H1 (cell line): ENCODE results near the gene WNT3A. TPM values are rescaled to one million over a fixed set of nuclear protein-coding genes. Genes with fewer than 3 reads are reported as not detected.

Experiments used
- CTCF ChIA-PET: fragments of 300-600 bp; sonication (Branson Sonifier 250); formaldehyde crosslinking; loops from one replicate; lab custom pipeline; 2021; ENCODE audit not compliant: partially characterized antibody; lab: Charles Lee
- POLR2A ChIA-PET: fragments of 300-600 bp; sonication (Branson Sonifier 250); formaldehyde crosslinking; loops from one replicate; lab custom pipeline; 2021; ENCODE audit warnings: inconsistent platforms; ENCODE audit not compliant: partially characterized antibody; lab: Charles Lee
- DNase-seq, 2 experiments: peaks; one replicate each; pipeline versions ENCODE4 v3.0.0 to v3.0.0-alpha.2; 2010 to 2022; ENCODE audit warnings: low spot score in 2 of 2, low read depth in 1 of 2, mixed read lengths in 1 of 2
- FAIRE-seq: peaks from 2 replicates; lab custom pipeline; 2011; peaks lifted over from hg19 to GRCh38; lab: Jason Lieb, UNC
- H2AFZ ChIP-seq: 2 replicates; pipeline ENCODE4 v1.8.1; 2012; ENCODE audit warnings: low read length, inconsistent platforms
- H2AK5ac ChIP-seq: 2 replicates; pipeline ENCODE4 v1.6.1; 2013; ENCODE audit warnings: low read depth, low read length
- H2BK120ac ChIP-seq: replicated peaks from 2 replicates; pipeline ENCODE3; 2013; ENCODE audit warnings: low read depth, low read length, inconsistent platforms
- H2BK12ac ChIP-seq: 2 replicates; pipeline ENCODE4 v1.6.1; 2013; ENCODE audit warnings: low read depth, low read length
- H2BK15ac ChIP-seq: 2 replicates; pipeline ENCODE4 v1.6.1; 2013; ENCODE audit warnings: low read length
- H2BK20ac ChIP-seq: 2 replicates; pipeline ENCODE4 v1.6.1; 2013; ENCODE audit warnings: low read length
- H2BK5ac ChIP-seq: 2 replicates; pipeline ENCODE4 v1.6.1; 2013; ENCODE audit warnings: low read depth, low read length
- H3K14ac ChIP-seq: 2 replicates; pipeline ENCODE4 v1.6.1; 2013; ENCODE audit warnings: inconsistent platforms; ENCODE audit not compliant: insufficient read length
- H3K18ac ChIP-seq: 2 replicates; pipeline ENCODE4 v1.6.1; 2013; ENCODE audit warnings: low read length; ENCODE audit errors: extremely low read depth
- H3K23ac ChIP-seq: 2 replicates; pipeline ENCODE4 v1.6.1; 2013; ENCODE audit warnings: inconsistent platforms; ENCODE audit not compliant: insufficient read length
- H3K23me2 ChIP-seq: 2 replicates; pipeline ENCODE4 v1.6.1; 2013; ENCODE audit warnings: low read depth, low read length
- H3K27ac ChIP-seq: 2 replicates; pipeline ENCODE4 v1.6.1; 2011; ENCODE audit warnings: low read depth, low read length, inconsistent platforms
- H3K27me3 ChIP-seq, 4 experiments: replicated peaks in 1 of 4; 1 replicate in 1 of 4; 2 replicates in 3 of 4; pipeline versions ENCODE4 v1.6.1 to v1.8.1; 2011 to 2013; ENCODE audit warnings: low read length in 3 of 4, mild to moderate bottlenecking in 3 of 4, inconsistent platforms in 2 of 4, mixed read lengths in 2 of 4, moderate library complexity in 1 of 4; ENCODE audit not compliant: control insufficient read depth in 3 of 4, insufficient read depth in 3 of 4; ENCODE audit errors: extremely low read depth in 1 of 4
- H3K36me3 ChIP-seq, 4 experiments: 2 replicates each; pipeline versions ENCODE4 v1.6.1 to v1.8.1; 2011 to 2013; ENCODE audit warnings: mild to moderate bottlenecking in 4 of 4, low read length in 3 of 4, moderate library complexity in 2 of 4, control low read depth in 1 of 4, inconsistent platforms in 1 of 4; ENCODE audit not compliant: insufficient read depth in 4 of 4, control insufficient read depth in 2 of 4
- H3K4ac ChIP-seq: replicated peaks from 2 replicates; pipeline ENCODE3; 2013; ENCODE audit warnings: low read length, low read depth, mixed read lengths, inconsistent platforms; ENCODE audit not compliant: insufficient read length
- H3K4me1 ChIP-seq, 4 experiments: replicated peaks in 1 of 4; 1 replicate in 1 of 4; 2 replicates in 3 of 4; pipeline versions ENCODE4 v1.6.1 to v1.8.1; 2011 to 2013; ENCODE audit warnings: low read length in 3 of 4, inconsistent platforms in 2 of 4, mixed read lengths in 1 of 4; ENCODE audit not compliant: insufficient read depth in 4 of 4, control insufficient read depth in 3 of 4
- H3K4me2 ChIP-seq, 2 experiments: 2 replicates each; pipeline versions ENCODE4 v1.6.1 to v1.8.1; 2011 to 2013; ENCODE audit warnings: low read depth in 2 of 2, low read length in 2 of 2, control low read depth in 1 of 2, inconsistent platforms in 1 of 2, mild to moderate bottlenecking in 1 of 2; ENCODE audit not compliant: insufficient read depth in 1 of 2
- H3K4me3 ChIP-seq, 4 experiments: fragments of 200-600, 300-600 bp in 1 of 4; sonication (generic), shearing (Covaris generic), sonication (Bioruptor Twin) in 1 of 4; 2 replicates each; pipeline versions ENCODE4 v1.5.1 to v1.8.1; 2011 to 2016; ENCODE audit warnings: low read length in 4 of 4, low read depth in 3 of 4, control low read depth in 2 of 4, inconsistent platforms in 2 of 4, mild to moderate bottlenecking in 2 of 4, mixed read lengths in 1 of 4, moderate library complexity in 1 of 4; ENCODE audit not compliant: insufficient read depth in 2 of 4; ENCODE audit errors: extremely low read depth in 1 of 4
- H3K56ac ChIP-seq: replicated peaks from 2 replicates; pipeline ENCODE3; 2013; ENCODE audit warnings: low read depth, mild to moderate bottlenecking, mixed read lengths, low read length, inconsistent platforms; ENCODE audit not compliant: insufficient read length
- H3K79me1 ChIP-seq: 2 replicates; pipeline ENCODE4 v1.6.1; 2013; ENCODE audit warnings: low read depth, low read length, control low read depth
- H3K79me2 ChIP-seq, 2 experiments: 2 replicates each; pipeline versions ENCODE4 v1.6.1 to v1.8.1; 2012 to 2013; ENCODE audit warnings: low read length in 2 of 2, mild to moderate bottlenecking in 2 of 2, inconsistent platforms in 1 of 2; ENCODE audit not compliant: insufficient read depth in 2 of 2, control insufficient read depth in 1 of 2
- H3K9ac ChIP-seq, 4 experiments: replicated peaks in 1 of 4; 1 replicate in 1 of 4; 2 replicates in 3 of 4; pipeline versions ENCODE4 v1.6.1 to v1.8.1; 2011 to 2013; ENCODE audit warnings: low read depth in 3 of 4, low read length in 3 of 4, control low read depth in 2 of 4, mild to moderate bottlenecking in 2 of 4, moderate library complexity in 2 of 4, inconsistent platforms in 1 of 4; ENCODE audit errors: extremely low read depth in 1 of 4
- H3K9me3 ChIP-seq, 2 experiments: 2 replicates each; pipeline versions ENCODE4 v1.6.1 to v1.8.1; 2012 to 2013; ENCODE audit warnings: mild to moderate bottlenecking in 2 of 2, moderate library complexity in 2 of 2, control low read depth in 1 of 2, inconsistent platforms in 1 of 2, low read depth in 1 of 2, low read length in 1 of 2, mixed read lengths in 1 of 2; ENCODE audit not compliant: insufficient read depth in 2 of 2
- H4K20me1 ChIP-seq, 2 experiments: replicated peaks in 1 of 2; 2 replicates each; pipeline versions ENCODE3 to v1.8.1; 2011 to 2013; ENCODE audit warnings: inconsistent platforms in 2 of 2, low read length in 2 of 2, mild to moderate bottlenecking in 1 of 2; ENCODE audit not compliant: insufficient read depth in 2 of 2, control insufficient read depth in 1 of 2
- H4K5ac ChIP-seq: 2 replicates; pipeline ENCODE4 v1.6.1; 2013; ENCODE audit warnings: low read length, low read depth, mixed read lengths, inconsistent platforms; ENCODE audit not compliant: insufficient read length
- H4K8ac ChIP-seq: 2 replicates; pipeline ENCODE4 v1.8.0; 2013; ENCODE audit warnings: mild to moderate bottlenecking, moderate library complexity, low read length, inconsistent platforms; ENCODE audit not compliant: insufficient read depth; ENCODE audit errors: extremely low read depth
- H4K91ac ChIP-seq: replicated peaks from 2 replicates; pipeline ENCODE3; 2013; ENCODE audit warnings: low read length, mixed read lengths, inconsistent platforms; ENCODE audit not compliant: insufficient read length
- EZH2 ChIP-seq: fragments of 200-600 bp; sonication (generic); IDR thresholded peaks from 2 replicates; pipeline ENCODE4 v1.7.1; 2012; ENCODE audit warnings: low read depth, mild to moderate bottlenecking, moderate library complexity, low read length, inconsistent platforms; ENCODE audit not compliant: severe bottlenecking
- POLR2AphosphoS5 ChIP-seq: IDR thresholded peaks from 2 replicates; pipeline ENCODE4 v1.6.1; 2011; ENCODE audit warnings: low read depth, low read length
- RAD21 ChIP-seq, 2 experiments: IDR thresholded peaks in 1 of 2; conservative IDR thresholded peaks in 1 of 2; 2 replicates each; pipeline ENCODE4 v1.6.1; 2011; ENCODE audit warnings: low read depth in 2 of 2, low read length in 2 of 2, improper control_type of control experiment in 1 of 2, inconsistent platforms in 1 of 2, mild to moderate bottlenecking in 1 of 2, moderate library complexity in 1 of 2
- RNF2 ChIP-seq: fragments of 200-900, 300-1000 bp; sonication (generic); IDR thresholded peaks from 2 replicates; pipeline ENCODE4 v1.7.1; 2016; ENCODE audit warnings: borderline replicate concordance, low read depth, mild to moderate bottlenecking, antibody characterized with exemption, low read length; ENCODE audit not compliant: poor library complexity, severe bottlenecking; ENCODE audit errors: missing control alignments
- SUZ12 ChIP-seq: fragments of 200-600 bp; sonication (generic); IDR thresholded peaks from 2 replicates; pipeline ENCODE4 v1.6.1; 2012; ENCODE audit warnings: mild to moderate bottlenecking, inconsistent platforms, low read length, moderate library complexity, mixed read lengths
- WGBS, 2 experiments: shearing (Covaris generic) in 1 of 2; methylation state at CpG; one replicate each; pipeline versions ENCODE4 v1.1.6 to v1.1.7; 2013 to 2015; ENCODE audit warnings: low lambda C conversion rate in 2 of 2, mixed read lengths in 2 of 2, inconsistent platforms in 1 of 2, low coverage in 1 of 2, missing lambda C conversion rate in 1 of 2; ENCODE audit not compliant: insufficient replicate concordance in 2 of 2, insufficient coverage in 1 of 2, insufficient read length in 1 of 2; ENCODE audit errors: extremely low coverage in 1 of 2, missing lambda C conversion rate in 1 of 2; 5-methylcytosine and 5-hydroxymethylcytosine counted together
- polyA plus RNA-seq, 7 experiments: library from polyadenylated mRNA; depleted of rRNA in 3 of 7; stranded (reverse) in 5 of 7; unstranded in 2 of 7; fragments of >200 nt in 5 of 7; fragments of 200-250 nt in 2 of 7; gene quantifications; 1 replicate in 5 of 7; 2 replicates in 1 of 7; 4 replicates in 1 of 7; pipeline versions ENCODE4 v1.2.1 to v1.2.3, GENCODE V29; 2011 to 2013; ENCODE audit warnings: missing spikeins in 2 of 7, mixed read lengths in 2 of 7
- total RNA-seq: library from RNA; stranded (reverse); fragmentation: NEBNext Ultra II Directional; extraction: Animal tissue kit (Norgen Biotek cat#: 25700); gene quantifications from 2 replicates; pipeline ENCODE4 v1.2.1, GENCODE V29; 2021

Gene WNT3A
- total and polyA plus RNA-seq, 2 of the 8 experiments (the other 6 are each of a cell fraction or from before 2014, with no cell fraction given): 0.08 to 0.19 TPM

GRCh38 chr1:228007801-228008341 lies 1.1 kb downstream of the WNT3A start:
- H3K56ac ChIP-seq: no peak overlapping the region
- H3K9ac ChIP-seq: no peak overlapping the region
- no peak overlapping the region for H2BK12ac ChIP-seq
- no peaks in the 10 kb centered on the region for H3K79me1 ChIP-seq
- no peak overlapping the region for H4K91ac ChIP-seq
- peaks cover 0 to 43% (median 22%) of the 10 kb centered on the region in 4 experiments; a peak in 6 of 7 replicates for H3K4me1 ChIP-seq
- no peaks in the 10 kb centered on the region for H3K79me2 ChIP-seq
- no peak overlapping the region; the same call in 1 of the 2 replicates for H4K8ac ChIP-seq
- peak overlapping the region in 2 of 4 experiments; percentile 19 to 58; a peak in 4 of 8 replicates for H3K4me3 ChIP-seq
- no peak overlapping the region for H2BK5ac ChIP-seq
- peaks cover 10% of the 10 kb centered on the region; the same call in 1 of the 2 replicates for H3K23me2 ChIP-seq
- no peak overlapping the region for H4K5ac ChIP-seq
- TF ChIP-seq RAD21 (IDR thresholded peaks at IDR 0.05 in 1 of 2, conservative IDR thresholded peaks at IDR 0.05 in 1 of 2; ENCODE audit: low read depth in 2 of 2, low read length in 2 of 2) (no peak), RNF2 (peak; percentile 71), SUZ12 (peak; percentile 99), POLR2AphosphoS5 (no peak), EZH2 (peak; percentile 98)
- POLR2A ChIA-PET: interaction anchor here (2.0 kb wide), 1 partner anchor 52 kb away, joined by 5 read pairs; no protein-coding TSS in a partner anchor
- peak overlapping the region; percentile 47 to 73 for H3K4me2 ChIP-seq
- peaks cover 16 to 17% of the 10 kb centered on the region in 2 experiments for H4K20me1 ChIP-seq
- H3K36me3 ChIP-seq: peaks cover 0 to 6% (median 0%) of the 10 kb centered on the region in 4 experiments; a peak in 1 of 8 replicates
- CTCF ChIA-PET: interaction anchor here (1.0 to 11.6 kb wide), 4 partner anchors 11 to 464 kb away, joined by 4 to 197 read pairs (median 90); no protein-coding TSS in a partner anchor
- 16% methylated on average over 20 of the region's 23 CpGs; no CpG with 5 or more reads in 1 of the 2 experiments for WGBS, 2 experiments
- H3K23ac ChIP-seq: no peak overlapping the region
- H3K27me3 ChIP-seq: peaks cover 68 to 96% (median 89%) of the 10 kb centered on the region in 4 experiments
- H3K4ac ChIP-seq: no peak overlapping the region
- FAIRE-seq: no peak
- H3K18ac ChIP-seq: peak overlapping the region; percentile 60
- H2AFZ ChIP-seq: no peak overlapping the region
- no peak overlapping the region for H2BK20ac ChIP-seq
- H3K14ac ChIP-seq: no peak overlapping the region
- DNase-seq: no peak
- no peaks in the 10 kb centered on the region for H3K9me3 ChIP-seq
- no peak overlapping the region for H3K27ac ChIP-seq
- H2BK120ac ChIP-seq: no peak overlapping the region
- H2AK5ac ChIP-seq: no peak overlapping the region
- no peak overlapping the region for H2BK15ac ChIP-seq
